HG02588 (cell line): ENCODE results near the gene ADCY4.

Experiments used
- ATAC-seq: cut with Tn5 transposase; IDR thresholded peaks from one replicate; pipeline ENCODE4 v1.9.1; 2021; ENCODE audit warnings: mild to moderate bottlenecking, moderate library complexity; ENCODE audit not compliant: unreplicated experiment

ADCY4 gene

GRCh38 chr14:24279301-24280186, 55.3 kb downstream of the ADCY4 start:
- peak; percentile 68 for ATAC-seq

- no peak for ATAC-seq
Measured at GRCh38 chr14:24278424-24278823, 56.4 kb downstream of the ADCY4 start.

- ATAC-seq: no peak
Measured at GRCh38 chr14:24277606-24278321, 57.1 kb downstream of the ADCY4 start.

- ATAC-seq: no peak
Measured at GRCh38 chr14:24277071-24277470, 57.8 kb downstream of the ADCY4 start.

GRCh38 chr14:24274101-24274543, 60.7 kb downstream of the ADCY4 start:
- ATAC-seq: peak; percentile 37

- ATAC-seq: no peak
Measured at GRCh38 chr14:24273422-24273998, 61.4 kb downstream of the ADCY4 start.

- no peak for ATAC-seq
Measured at GRCh38 chr14:24272467-24272866, 62.4 kb downstream of the ADCY4 start.

GRCh38 chr14:24271834-24272263, 63.0 kb downstream of the ADCY4 start:
- no peak for ATAC-seq

GRCh38 chr14:24271134-24271833, 63.6 kb downstream of the ADCY4 start, which contains the start of gene RABGGTA:
RABGGTA (minus strand) TSS chr14:24271597; CDS start chr14:24271115, 482 bp downstream.
- peak; percentile 88 for ATAC-seq

- no peak for ATAC-seq
Measured at GRCh38 chr14:24270537-24271133, 64.2 kb downstream of the ADCY4 start.

- no peak for ATAC-seq
Measured at GRCh38 chr14:24269910-24270536, 64.8 kb downstream of the ADCY4 start.

- ATAC-seq: no peak
Measured at GRCh38 chr14:24269368-24269767, 65.5 kb downstream of the ADCY4 start.
